GM23338 (cell line): ENCODE measurements around the gene CDKN1A. TPM values are rescaled to one million over a fixed set of nuclear protein-coding genes. Genes with fewer than 3 reads are reported as not detected.

Experiments
- ATAC-seq: fragments of 200-7000 bp; cut with Tn5 transposase; 3 replicates; pipeline ENCODE4 v1.9.1; 2020
- DNase-seq: peaks from one replicate; pipeline ENCODE4 v3.0.0-alpha.2; 2015; ENCODE audit warnings: low spot score
- H2AFZ ChIP-seq: fragments of 200-600 bp; sonication (generic); 2 replicates; pipeline ENCODE4 v1.8.0; 2016; ENCODE audit warnings: antibody characterized with exemption, mild to moderate bottlenecking, moderate library complexity
- H3F3A ChIP-seq: fragments of 200-600 bp; sonication (generic); replicated peaks from 2 replicates; pipeline ENCODE4 v1.8.0; 2017; ENCODE audit warnings: antibody characterized with exemption, mixed run types, low read depth
- H3K27ac ChIP-seq: fragments of 200-600 bp; sonication (generic); 2 replicates; pipeline ENCODE4 v1.6.1; 2016; ENCODE audit warnings: low read depth
- H3K27me3 ChIP-seq: fragments of 200-600 bp; sonication (generic); 2 replicates; pipeline ENCODE4 v1.8.0; 2016; ENCODE audit warnings: mild to moderate bottlenecking, mixed run types, moderate library complexity; ENCODE audit not compliant: insufficient read depth
- H3K36me3 ChIP-seq: fragments of 200-600 bp; sonication (generic); 2 replicates; pipeline ENCODE4 v1.8.0; 2016; ENCODE audit warnings: mild to moderate bottlenecking; ENCODE audit not compliant: insufficient read depth
- H3K4me1 ChIP-seq: fragments of 200-600 bp; sonication (generic); 2 replicates; pipeline ENCODE4 v1.8.0; 2016; ENCODE audit warnings: mild to moderate bottlenecking, moderate library complexity; ENCODE audit not compliant: insufficient read depth
- H3K4me2 ChIP-seq: fragments of 200-600 bp; sonication (generic); 2 replicates; pipeline ENCODE4 v1.7.1; 2017; ENCODE audit warnings: mixed run types
- H3K4me3 ChIP-seq: fragments of 200-600 bp; sonication (generic); 2 replicates; pipeline ENCODE4 v1.6.1; 2016; ENCODE audit warnings: mixed run types
- H3K79me2 ChIP-seq: fragments of 200-600 bp; sonication (generic); replicated peaks from 2 replicates; pipeline ENCODE4 v1.8.0; 2017; ENCODE audit warnings: mild to moderate bottlenecking; ENCODE audit not compliant: insufficient read depth
- H3K9me2 ChIP-seq: fragments of 200-600 bp; sonication (generic); 2 replicates; pipeline ENCODE4 v1.8.0; 2017; ENCODE audit not compliant: insufficient read depth
- H4K20me1 ChIP-seq: fragments of 200-600 bp; sonication (generic); replicated peaks from 2 replicates; pipeline ENCODE4 v1.8.0; 2017; ENCODE audit warnings: mild to moderate bottlenecking; ENCODE audit not compliant: insufficient read depth
- H3K27ac Mint-ChIP-seq: 2 replicates; pipeline ENCODE4 v1.8.0; 2020; ENCODE audit warnings: inconsistent platforms, mild to moderate bottlenecking, moderate library complexity, mixed read lengths
- H3K27me3 Mint-ChIP-seq: 3 replicates; pipeline ENCODE4 v1.8.0; 2022; ENCODE audit warnings: low read depth, mild to moderate bottlenecking, moderate library complexity, mixed read lengths, inconsistent platforms; ENCODE audit not compliant: insufficient read depth, poor library complexity
- H3K36me3 Mint-ChIP-seq: 3 replicates; pipeline ENCODE4 v1.8.0; 2021; ENCODE audit warnings: low read depth, mild to moderate bottlenecking, inconsistent platforms, moderate library complexity, mixed read lengths
- H3K4me1 Mint-ChIP-seq: 3 replicates; pipeline ENCODE4 v1.8.0; 2020; ENCODE audit warnings: mild to moderate bottlenecking, inconsistent platforms, mixed read lengths
- H3K4me3 Mint-ChIP-seq: 3 replicates; pipeline ENCODE4 v1.8.0; 2021; ENCODE audit warnings: moderate library complexity, mild to moderate bottlenecking, inconsistent platforms, mixed read lengths
- H3K9me3 Mint-ChIP-seq: 3 replicates; pipeline ENCODE4 v1.8.0; 2020; ENCODE audit warnings: moderate library complexity, mild to moderate bottlenecking, inconsistent platforms, mixed read lengths
- CREB1 ChIP-seq: fragments of 250-450 bp; sonication (Bioruptor Pico); IDR thresholded peaks from 2 replicates; pipeline ENCODE4 v1.5.0; 2020; ENCODE audit warnings: low read depth, mild to moderate bottlenecking, moderate library complexity
- ETS1 ChIP-seq: IDR thresholded peaks from 2 replicates; pipeline ENCODE4 v1.6.1; 2016; ENCODE audit warnings: antibody characterized with exemption
- EZH2 ChIP-seq: fragments of 200-600 bp; sonication (generic); IDR thresholded peaks from one replicate; pipeline ENCODE4 v1.8.0; 2017; ENCODE audit warnings: antibody characterized with exemption, mild to moderate bottlenecking, low read depth; ENCODE audit not compliant: unreplicated experiment
- EZH2phosphoT487 ChIP-seq: fragments of 200-600 bp; sonication (generic); IDR thresholded peaks from one replicate; pipeline ENCODE4 v1.8.1; 2018; ENCODE audit warnings: antibody characterized with exemption; ENCODE audit not compliant: unreplicated experiment
- JUNB ChIP-seq: IDR thresholded peaks from one replicate; pipeline ENCODE4 v1.6.1; 2016; ENCODE audit warnings: antibody characterized with exemption; ENCODE audit not compliant: unreplicated experiment
- NANOG ChIP-seq: IDR thresholded peaks from 2 replicates; pipeline ENCODE4 v1.6.1; 2016; ENCODE audit warnings: antibody characterized with exemption, borderline replicate concordance
- POLR2AphosphoS5 ChIP-seq: IDR thresholded peaks from 2 replicates; pipeline ENCODE4 v1.6.1; 2016; ENCODE audit warnings: antibody characterized with exemption, low read depth
- STAT1 ChIP-seq: IDR thresholded peaks from one replicate; pipeline ENCODE4 v1.6.1; 2016; ENCODE audit warnings: antibody characterized with exemption; ENCODE audit not compliant: unreplicated experiment
- ZNF114 ChIP-seq: fragments of 250-450 bp; sonication (Bioruptor Pico); IDR thresholded peaks from 2 replicates; pipeline ENCODE4 v1.5.0; 2020; ENCODE audit warnings: mild to moderate bottlenecking, moderate library complexity
- ZNF331 ChIP-seq: fragments of 250-450 bp; sonication (Bioruptor Pico); IDR thresholded peaks from 2 replicates; pipeline ENCODE4 v1.5.0; 2020; ENCODE audit warnings: low read depth, mild to moderate bottlenecking, moderate library complexity
- polyA plus RNA-seq: library from polyadenylated mRNA; unstranded; fragments of >200 nt; fragmentation: Nextera tagmentation; extraction: Ambion mirVana; gene quantifications from 2 replicates; pipeline ENCODE4 v1.2.1, GENCODE V29; 2016
- total RNA-seq: library from RNA; depleted of rRNA; stranded (reverse); fragments of >200 nt; shearing (Covaris generic); gene quantifications from 2 replicates; pipeline ENCODE4 v1.2.3, GENCODE V29; 2014
- TF ChIP-seq, protein P1 (sequence below), 2 experiments: fragments of 200-600 bp in 1 of 2; sonication (generic) in 1 of 2; conservative IDR thresholded peaks; 2 replicates each; pipeline versions ENCODE4 v1.5.1 to v1.6.1; 2016 to 2017; ENCODE audit warnings: antibody characterized with exemption in 2 of 2, low read depth in 2 of 2, mild to moderate bottlenecking in 2 of 2, moderate library complexity in 1 of 2
- TF ChIP-seq, protein P2 (sequence below): fragments of 250-450 bp; sonication (Bioruptor Pico); IDR thresholded peaks from 2 replicates; pipeline ENCODE4 v1.5.0; 2020; ENCODE audit warnings: mild to moderate bottlenecking, moderate library complexity
- TF ChIP-seq, protein P3 (sequence below): IDR thresholded peaks from one replicate; pipeline ENCODE4 v1.6.1; 2018; ENCODE audit warnings: antibody characterized with exemption; ENCODE audit not compliant: unreplicated experiment

Gene CDKN1A
- total and polyA plus RNA-seq, 2 experiments from 2014 or later = 31.5 to 45.6 TPM

- Histone ChIP-seq H3F3A (no peaks in the 10 kb centered on the region), H3K9me2 (no peaks in the 10 kb centered on the region), H2AFZ (no peak overlapping the region), H3K4me1 (peaks cover 4% of the 10 kb centered on the region; the same call in 1 of the 2 replicates), H3K36me3 (no peaks in the 10 kb centered on the region), H3K4me2 (no peak overlapping the region), H3K27me3 (no peaks in the 10 kb centered on the region), H4K20me1 (no peaks in the 10 kb centered on the region), H3K27ac (no peak overlapping the region), H3K4me3 (no peak overlapping the region), H3K79me2 (no peaks in the 10 kb centered on the region)
- Mint-ChIP-seq H3K4me3 (no peak overlapping the region), H3K36me3 (no peaks in the 10 kb centered on the region), H3K27me3 (peaks cover 8% of the 10 kb centered on the region), H3K9me3 (no peaks in the 10 kb centered on the region; the same call in 2 of the 3 replicates), H3K4me1 (peaks cover 14% of the 10 kb centered on the region), H3K27ac (no peak overlapping the region)
- DNase-seq (no peak), ATAC-seq (no peak; the same call in 2 of the 3 replicates)
- TF ChIP-seq EZH2 (no peak), ZNF331 (CRISPR knock-in tag) (no peak), NANOG (no peak), JUNB (no peak), CREB1 (CRISPR knock-in tag) (no peak), ZNF114 (CRISPR knock-in tag) (no peak), ETS1 (no peak), EZH2phosphoT487 (no peak), POLR2AphosphoS5 (no peak), STAT1 (no peak)
- TF ChIP-seq, protein P1, sequence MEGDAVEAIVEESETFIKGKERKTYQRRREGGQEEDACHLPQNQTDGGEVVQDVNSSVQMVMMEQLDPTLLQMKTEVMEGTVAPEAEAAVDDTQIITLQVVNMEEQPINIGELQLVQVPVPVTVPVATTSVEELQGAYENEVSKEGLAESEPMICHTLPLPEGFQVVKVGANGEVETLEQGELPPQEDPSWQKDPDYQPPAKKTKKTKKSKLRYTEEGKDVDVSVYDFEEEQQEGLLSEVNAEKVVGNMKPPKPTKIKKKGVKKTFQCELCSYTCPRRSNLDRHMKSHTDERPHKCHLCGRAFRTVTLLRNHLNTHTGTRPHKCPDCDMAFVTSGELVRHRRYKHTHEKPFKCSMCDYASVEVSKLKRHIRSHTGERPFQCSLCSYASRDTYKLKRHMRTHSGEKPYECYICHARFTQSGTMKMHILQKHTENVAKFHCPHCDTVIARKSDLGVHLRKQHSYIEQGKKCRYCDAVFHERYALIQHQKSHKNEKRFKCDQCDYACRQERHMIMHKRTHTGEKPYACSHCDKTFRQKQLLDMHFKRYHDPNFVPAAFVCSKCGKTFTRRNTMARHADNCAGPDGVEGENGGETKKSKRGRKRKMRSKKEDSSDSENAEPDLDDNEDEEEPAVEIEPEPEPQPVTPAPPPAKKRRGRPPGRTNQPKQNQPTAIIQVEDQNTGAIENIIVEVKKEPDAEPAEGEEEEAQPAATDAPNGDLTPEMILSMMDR (conservative IDR thresholded peaks at IDR 0.05; ENCODE audit: low read depth in 2 of 2) = no peak
- TF ChIP-seq, protein P2, sequence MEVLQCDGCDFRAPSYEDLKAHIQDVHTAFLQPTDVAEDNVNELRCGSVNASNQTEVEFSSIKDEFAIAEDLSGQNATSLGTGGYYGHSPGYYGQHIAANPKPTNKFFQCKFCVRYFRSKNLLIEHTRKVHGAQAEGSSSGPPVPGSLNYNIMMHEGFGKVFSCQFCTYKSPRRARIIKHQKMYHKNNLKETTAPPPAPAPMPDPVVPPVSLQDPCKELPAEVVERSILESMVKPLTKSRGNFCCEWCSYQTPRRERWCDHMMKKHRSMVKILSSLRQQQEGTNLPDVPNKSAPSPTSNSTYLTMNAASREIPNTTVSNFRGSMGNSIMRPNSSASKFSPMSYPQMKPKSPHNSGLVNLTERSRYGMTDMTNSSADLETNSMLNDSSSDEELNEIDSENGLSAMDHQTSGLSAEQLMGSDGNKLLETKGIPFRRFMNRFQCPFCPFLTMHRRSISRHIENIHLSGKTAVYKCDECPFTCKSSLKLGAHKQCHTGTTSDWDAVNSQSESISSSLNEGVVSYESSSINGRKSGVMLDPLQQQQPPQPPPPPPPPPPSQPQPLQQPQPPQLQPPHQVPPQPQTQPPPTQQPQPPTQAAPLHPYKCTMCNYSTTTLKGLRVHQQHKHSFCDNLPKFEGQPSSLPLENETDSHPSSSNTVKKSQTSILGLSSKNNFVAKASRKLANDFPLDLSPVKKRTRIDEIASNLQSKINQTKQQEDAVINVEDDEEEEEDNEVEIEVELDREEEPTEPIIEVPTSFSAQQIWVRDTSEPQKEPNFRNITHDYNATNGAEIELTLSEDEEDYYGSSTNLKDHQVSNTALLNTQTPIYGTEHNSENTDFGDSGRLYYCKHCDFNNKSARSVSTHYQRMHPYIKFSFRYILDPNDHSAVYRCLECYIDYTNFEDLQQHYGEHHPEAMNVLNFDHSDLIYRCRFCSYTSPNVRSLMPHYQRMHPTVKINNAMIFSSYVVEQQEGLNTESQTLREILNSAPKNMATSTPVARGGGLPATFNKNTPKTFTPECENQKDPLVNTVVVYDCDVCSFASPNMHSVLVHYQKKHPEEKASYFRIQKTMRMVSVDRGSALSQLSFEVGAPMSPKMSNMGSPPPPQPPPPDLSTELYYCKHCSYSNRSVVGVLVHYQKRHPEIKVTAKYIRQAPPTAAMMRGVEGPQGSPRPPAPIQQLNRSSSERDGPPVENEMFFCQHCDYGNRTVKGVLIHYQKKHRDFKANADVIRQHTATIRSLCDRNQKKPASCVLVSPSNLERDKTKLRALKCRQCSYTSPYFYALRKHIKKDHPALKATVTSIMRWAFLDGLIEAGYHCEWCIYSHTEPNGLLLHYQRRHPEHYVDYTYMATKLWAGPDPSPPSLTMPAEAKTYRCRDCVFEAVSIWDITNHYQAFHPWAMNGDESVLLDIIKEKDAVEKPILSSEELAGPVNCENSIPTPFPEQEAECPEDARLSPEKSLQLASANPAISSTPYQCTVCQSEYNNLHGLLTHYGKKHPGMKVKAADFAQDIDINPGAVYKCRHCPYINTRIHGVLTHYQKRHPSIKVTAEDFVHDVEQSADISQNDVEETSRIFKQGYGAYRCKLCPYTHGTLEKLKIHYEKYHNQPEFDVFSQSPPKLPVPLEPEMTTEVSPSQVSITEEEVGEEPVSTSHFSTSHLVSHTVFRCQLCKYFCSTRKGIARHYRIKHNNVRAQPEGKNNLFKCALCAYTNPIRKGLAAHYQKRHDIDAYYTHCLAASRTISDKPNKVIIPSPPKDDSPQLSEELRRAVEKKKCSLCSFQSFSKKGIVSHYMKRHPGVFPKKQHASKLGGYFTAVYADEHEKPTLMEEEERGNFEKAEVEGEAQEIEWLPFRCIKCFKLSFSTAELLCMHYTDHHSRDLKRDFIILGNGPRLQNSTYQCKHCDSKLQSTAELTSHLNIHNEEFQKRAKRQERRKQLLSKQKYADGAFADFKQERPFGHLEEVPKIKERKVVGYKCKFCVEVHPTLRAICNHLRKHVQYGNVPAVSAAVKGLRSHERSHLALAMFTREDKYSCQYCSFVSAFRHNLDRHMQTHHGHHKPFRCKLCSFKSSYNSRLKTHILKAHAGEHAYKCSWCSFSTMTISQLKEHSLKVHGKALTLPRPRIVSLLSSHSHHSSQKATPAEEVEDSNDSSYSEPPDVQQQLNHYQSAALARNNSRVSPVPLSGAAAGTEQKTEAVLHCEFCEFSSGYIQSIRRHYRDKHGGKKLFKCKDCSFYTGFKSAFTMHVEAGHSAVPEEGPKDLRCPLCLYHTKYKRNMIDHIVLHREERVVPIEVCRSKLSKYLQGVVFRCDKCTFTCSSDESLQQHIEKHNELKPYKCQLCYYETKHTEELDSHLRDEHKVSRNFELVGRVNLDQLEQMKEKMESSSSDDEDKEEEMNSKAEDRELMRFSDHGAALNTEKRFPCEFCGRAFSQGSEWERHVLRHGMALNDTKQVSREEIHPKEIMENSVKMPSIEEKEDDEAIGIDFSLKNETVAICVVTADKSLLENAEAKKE (CRISPR knock-in tag) = no peak
- TF ChIP-seq, protein P3, sequence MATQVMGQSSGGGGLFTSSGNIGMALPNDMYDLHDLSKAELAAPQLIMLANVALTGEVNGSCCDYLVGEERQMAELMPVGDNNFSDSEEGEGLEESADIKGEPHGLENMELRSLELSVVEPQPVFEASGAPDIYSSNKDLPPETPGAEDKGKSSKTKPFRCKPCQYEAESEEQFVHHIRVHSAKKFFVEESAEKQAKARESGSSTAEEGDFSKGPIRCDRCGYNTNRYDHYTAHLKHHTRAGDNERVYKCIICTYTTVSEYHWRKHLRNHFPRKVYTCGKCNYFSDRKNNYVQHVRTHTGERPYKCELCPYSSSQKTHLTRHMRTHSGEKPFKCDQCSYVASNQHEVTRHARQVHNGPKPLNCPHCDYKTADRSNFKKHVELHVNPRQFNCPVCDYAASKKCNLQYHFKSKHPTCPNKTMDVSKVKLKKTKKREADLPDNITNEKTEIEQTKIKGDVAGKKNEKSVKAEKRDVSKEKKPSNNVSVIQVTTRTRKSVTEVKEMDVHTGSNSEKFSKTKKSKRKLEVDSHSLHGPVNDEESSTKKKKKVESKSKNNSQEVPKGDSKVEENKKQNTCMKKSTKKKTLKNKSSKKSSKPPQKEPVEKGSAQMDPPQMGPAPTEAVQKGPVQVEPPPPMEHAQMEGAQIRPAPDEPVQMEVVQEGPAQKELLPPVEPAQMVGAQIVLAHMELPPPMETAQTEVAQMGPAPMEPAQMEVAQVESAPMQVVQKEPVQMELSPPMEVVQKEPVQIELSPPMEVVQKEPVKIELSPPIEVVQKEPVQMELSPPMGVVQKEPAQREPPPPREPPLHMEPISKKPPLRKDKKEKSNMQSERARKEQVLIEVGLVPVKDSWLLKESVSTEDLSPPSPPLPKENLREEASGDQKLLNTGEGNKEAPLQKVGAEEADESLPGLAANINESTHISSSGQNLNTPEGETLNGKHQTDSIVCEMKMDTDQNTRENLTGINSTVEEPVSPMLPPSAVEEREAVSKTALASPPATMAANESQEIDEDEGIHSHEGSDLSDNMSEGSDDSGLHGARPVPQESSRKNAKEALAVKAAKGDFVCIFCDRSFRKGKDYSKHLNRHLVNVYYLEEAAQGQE = no peak
Observed at GRCh38 chr6:36636687-36637418, 41.7 kb upstream of the CDKN1A start.
